HG03354 (cell line): ENCODE data around the gene METTL23.

Source experiments
- ATAC-seq: cut with Tn5 transposase; IDR thresholded peaks from one replicate; pipeline ENCODE4 v1.9.1; 2021; ENCODE audit warnings: mild to moderate bottlenecking; ENCODE audit not compliant: unreplicated experiment, poor library complexity, severe bottlenecking

Gene METTL23

GRCh38 chr17:76726776-76727718, at the start of gene METTL23:
Gene METTL23 (plus strand): TSS chr17:76726839. CDS start chr17:76729711, 2,872 bp downstream.
- ATAC-seq = peak; percentile 44

GRCh38 chr17:76677406-76677805, 49.2 kb upstream of the METTL23 start:
- no peak for ATAC-seq

GRCh38 chr17:76678330-76678729, 48.3 kb upstream of the METTL23 start:
- no peak for ATAC-seq

GRCh38 chr17:76679239-76679638, 47.4 kb upstream of the METTL23 start:
- ATAC-seq = no peak

- no peak for ATAC-seq
Observed at GRCh38 chr17:76681222-76682137, 45.2 kb upstream of the METTL23 start.

- no peak for ATAC-seq
Observed at GRCh38 chr17:76682296-76682695, 44.3 kb upstream of the METTL23 start.

- ATAC-seq = no peak
Observed at GRCh38 chr17:76683011-76683755, 43.5 kb upstream of the METTL23 start.

GRCh38 chr17:76683921-76684745, 42.5 kb upstream of the METTL23 start:
- no peak for ATAC-seq

- ATAC-seq = no peak
Observed at GRCh38 chr17:76684756-76685155, 41.9 kb upstream of the METTL23 start.

GRCh38 chr17:76685366-76685765, 41.3 kb upstream of the METTL23 start:
- no peak for ATAC-seq

- ATAC-seq = no peak
Observed at GRCh38 chr17:76685846-76686245, 40.8 kb upstream of the METTL23 start.

- no peak for ATAC-seq
Observed at GRCh38 chr17:76686538-76687297, 39.9 kb upstream of the METTL23 start.

- ATAC-seq = no peak
Observed at GRCh38 chr17:76687298-76688164, 39.1 kb upstream of the METTL23 start.

- ATAC-seq = no peak
Observed at GRCh38 chr17:76688165-76688622, 38.4 kb upstream of the METTL23 start.

- ATAC-seq = no peak
Observed at GRCh38 chr17:76689859-76690258, 36.8 kb upstream of the METTL23 start.

GRCh38 chr17:76690596-76691280, 35.9 kb upstream of the METTL23 start:
- no peak for ATAC-seq
